Caco-2 (cell line): Measurements from ENCODE around the gene LRWD1. TPM values are rescaled to one million over a fixed set of nuclear protein-coding genes. Genes with fewer than 3 reads are reported as not detected.

Source experiments
- Bru-seq: library from RNA; stranded (reverse); fragments of 400-500 nt; gene quantifications from one replicate; lab custom pipeline; 2021; lab: Mats Ljungman, UMichigan
- BruChase-seq, 2 experiments: library from RNA; stranded (reverse); fragments of 400-500 nt; gene quantifications; one replicate each; lab custom pipeline; 2021; lab: Mats Ljungman, UMichigan
- BruUV-seq: library from RNA; stranded (reverse); fragments of 400-500 nt; replicated peaks from 2 replicates; lab custom pipeline; 2021; lab: Mats Ljungman, UMichigan
- CTCF ChIA-PET: fragments of 300-600 bp; sonication (Branson Sonifier 250); formaldehyde crosslinking; loops from one replicate; lab custom pipeline; 2022; ENCODE audit warnings: antibody characterized with exemption; lab: Charles Lee
- POLR2A ChIA-PET: fragments of 300-600 bp; sonication (Branson Sonifier 250); formaldehyde crosslinking; loops from one replicate; lab custom pipeline; 2022; ENCODE audit warnings: antibody characterized with exemption; lab: Charles Lee
- DNase-seq, 2 experiments: peaks; one replicate each; pipeline versions ENCODE4 v3.0.0 to v3.0.0-alpha.2; 2020 to 2022
- H3K27me3 ChIP-seq: replicated peaks from 2 replicates; pipeline ENCODE4 v1.6.0; 2011; ENCODE audit warnings: low read length; ENCODE audit not compliant: control insufficient read depth, insufficient read depth
- H3K36me3 ChIP-seq: 2 replicates; pipeline ENCODE4 v1.5.1; 2011; ENCODE audit warnings: low read length; ENCODE audit not compliant: control insufficient read depth, insufficient read depth
- H3K4me1 ChIP-seq: fragments of 250-450 bp; sonication (Bioruptor Pico); 2 replicates; pipeline ENCODE4 v1.5.1; 2020; ENCODE audit warnings: mild to moderate bottlenecking
- H3K4me3 ChIP-seq: 2 replicates; pipeline ENCODE4 v1.5.1; 2011; ENCODE audit warnings: low read depth, mild to moderate bottlenecking, control low read depth, low read length
- H3K9me3 ChIP-seq: fragments of 250-450 bp; sonication (Bioruptor Pico); 2 replicates; pipeline ENCODE4 v1.5.1; 2020; ENCODE audit warnings: mild to moderate bottlenecking, moderate library complexity
- H3K27ac Mint-ChIP-seq: one replicate; pipeline ENCODE4 v1.8.0; 2022; ENCODE audit warnings: mixed read lengths; ENCODE audit not compliant: unreplicated experiment
- H3K27me3 Mint-ChIP-seq: one replicate; pipeline ENCODE4 v1.8.0; 2022; ENCODE audit warnings: mixed read lengths; ENCODE audit not compliant: insufficient read depth, unreplicated experiment
- H3K36me3 Mint-ChIP-seq: one replicate; pipeline ENCODE4 v1.8.0; 2022; ENCODE audit warnings: mild to moderate bottlenecking, mixed read lengths; ENCODE audit not compliant: insufficient read depth, unreplicated experiment
- H3K4me1 Mint-ChIP-seq: one replicate; pipeline ENCODE4 v1.8.0; 2022; ENCODE audit warnings: low read depth, mixed read lengths; ENCODE audit not compliant: unreplicated experiment
- H3K4me3 Mint-ChIP-seq: one replicate; pipeline ENCODE4 v1.8.0; 2022; ENCODE audit warnings: mild to moderate bottlenecking, moderate library complexity, mixed read lengths; ENCODE audit not compliant: unreplicated experiment
- H3K9me3 Mint-ChIP-seq: one replicate; pipeline ENCODE4 v1.8.0; 2022; ENCODE audit warnings: mixed read lengths; ENCODE audit not compliant: unreplicated experiment
- intact Hi-C: fragments of 100-400 bp; cut with micrococcal nuclease; formaldehyde crosslinking; loops from one replicate; pipeline ENCODE4 v1.10.0; 2022; ENCODE audit not compliant: unreplicated experiment
- long read RNA-seq: library from polyadenylated mRNA; stranded (forward); transcript quantifications from one replicate; pipeline ENCODE4 v2.0.0, GENCODE V29; 2022
- total RNA-seq: library from RNA; stranded (reverse); gene quantifications from 2 replicates; pipeline ENCODE4 v1.2.3, GENCODE V29; 2022
- TF ChIP-seq, protein P1 (sequence below), 2 experiments: fragments of 200-600 bp in 1 of 2; IDR thresholded peaks; 1 replicate in 1 of 2; 2 replicates in 1 of 2; pipeline versions ENCODE4 v1.5.1 to v1.8.0; 2011 to 2022; ENCODE audit warnings: antibody characterized with exemption in 1 of 2, control low read depth in 1 of 2, inconsistent platforms in 1 of 2, low read depth in 1 of 2, low read length in 1 of 2, mild to moderate bottlenecking in 1 of 2, moderate library complexity in 1 of 2; ENCODE audit not compliant: insufficient read depth in 1 of 2, severe bottlenecking in 1 of 2, unreplicated experiment in 1 of 2

Gene LRWD1
- total RNA-seq (23.6 and 25.3 TPM in 2 replicates), Bru-seq, nascent RNA (percentile 51 among the genes with signal in this experiment), BruChase-seq, experiment 1, labeled RNA remaining after a 2-hour chase (percentile 54 among the genes with signal in this experiment), BruChase-seq, experiment 2, labeled RNA remaining after a 6-hour chase (percentile 67 among the genes with signal in this experiment)
- long read RNA-seq, transcript LRWD1-201 (15 exons, 2,215 nt), result major isoform, 12 of 18 reads
- long read RNA-seq, partial matches to known transcripts, result 3 of 18 reads
- long read RNA-seq, other reads (novel, unspliced or antisense), result 3 of 18 reads

DNA sequence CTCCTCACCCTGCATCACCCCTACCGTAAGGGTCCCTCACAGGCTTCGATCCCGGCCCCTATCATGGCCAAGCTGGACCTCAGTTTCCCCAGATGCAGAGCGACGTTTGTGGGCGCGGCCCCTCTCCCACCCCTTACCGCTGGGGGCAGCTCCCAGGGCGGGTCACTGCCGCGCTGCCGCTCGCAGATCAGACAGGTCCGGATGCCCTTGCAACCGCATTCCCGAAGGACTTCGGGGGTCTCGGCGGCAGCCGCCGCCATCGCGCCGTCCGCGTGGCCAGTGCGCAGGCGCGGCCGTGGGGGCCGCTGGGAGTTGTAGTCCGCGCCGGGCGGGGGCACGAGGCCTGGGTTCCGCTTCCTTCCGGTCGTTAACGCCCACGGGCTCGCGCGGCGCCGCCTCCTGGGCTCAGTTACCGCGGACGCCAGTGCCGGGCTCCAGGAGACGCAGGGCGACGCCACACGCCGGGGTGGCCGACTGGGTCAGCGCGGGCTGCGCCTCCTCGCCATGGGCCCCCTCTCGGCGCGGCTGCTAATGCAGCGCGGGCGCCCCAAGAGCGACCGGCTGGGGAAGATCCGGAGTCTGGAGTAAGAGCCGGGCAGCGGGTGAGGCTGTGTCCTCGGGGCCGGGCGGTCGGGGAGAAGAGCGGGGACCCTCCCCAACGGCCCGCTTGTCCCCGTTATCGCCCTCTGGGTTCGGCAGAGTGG lies at the start of gene LRWD1, which contains the start of gene ALKBH4:
TSS of gene LRWD1 (plus strand) at position 408 of the 704 bp plus-strand sequence. CDS start at position 505, 97 bp downstream.
TSS of gene ALKBH4 (minus strand) at position 287 of the 704 bp plus-strand sequence. CDS start at position 260, 27 bp downstream.
- intact Hi-C loops, result no loop called here
- POLR2A ChIA-PET, result interaction anchor here (1.0 kb wide), 1 partner anchor 69 kb away, joined by 5 read pairs; the partner anchor contains the start of gene PRKRIP1
- Mint-ChIP-seq H3K27me3 (no peaks in the 10 kb centered on the region), H3K4me1 (peaks cover 8% of the 10 kb centered on the region), H3K4me3 (peak within 1 kb of the TSS; percentile 87), H3K36me3 (peaks cover 29% of the 10 kb centered on the region), H3K27ac (peak within 1 kb of the TSS; percentile 71), H3K9me3 (no peaks in the 10 kb centered on the region)
- Histone ChIP-seq H3K9me3 (no peaks in the 10 kb centered on the region), H3K4me3 (peak within 1 kb of the TSS; percentile 67), H3K36me3 (no peaks in the 10 kb centered on the region; the same call in none of the 2 replicates), H3K27me3 (no peaks in the 10 kb centered on the region), H3K4me1 (peaks cover 5% of the 10 kb centered on the region; the same call in 1 of the 2 replicates)
- CTCF ChIA-PET, result interaction anchor here (0.6 to 1.1 kb wide), 2 partner anchors 14 to 60 kb away, joined by 3 to 7 read pairs (median 3); no protein-coding TSS in a partner anchor
- BruUV-seq, result no TSS peak
- TF ChIP-seq, protein P1, sequence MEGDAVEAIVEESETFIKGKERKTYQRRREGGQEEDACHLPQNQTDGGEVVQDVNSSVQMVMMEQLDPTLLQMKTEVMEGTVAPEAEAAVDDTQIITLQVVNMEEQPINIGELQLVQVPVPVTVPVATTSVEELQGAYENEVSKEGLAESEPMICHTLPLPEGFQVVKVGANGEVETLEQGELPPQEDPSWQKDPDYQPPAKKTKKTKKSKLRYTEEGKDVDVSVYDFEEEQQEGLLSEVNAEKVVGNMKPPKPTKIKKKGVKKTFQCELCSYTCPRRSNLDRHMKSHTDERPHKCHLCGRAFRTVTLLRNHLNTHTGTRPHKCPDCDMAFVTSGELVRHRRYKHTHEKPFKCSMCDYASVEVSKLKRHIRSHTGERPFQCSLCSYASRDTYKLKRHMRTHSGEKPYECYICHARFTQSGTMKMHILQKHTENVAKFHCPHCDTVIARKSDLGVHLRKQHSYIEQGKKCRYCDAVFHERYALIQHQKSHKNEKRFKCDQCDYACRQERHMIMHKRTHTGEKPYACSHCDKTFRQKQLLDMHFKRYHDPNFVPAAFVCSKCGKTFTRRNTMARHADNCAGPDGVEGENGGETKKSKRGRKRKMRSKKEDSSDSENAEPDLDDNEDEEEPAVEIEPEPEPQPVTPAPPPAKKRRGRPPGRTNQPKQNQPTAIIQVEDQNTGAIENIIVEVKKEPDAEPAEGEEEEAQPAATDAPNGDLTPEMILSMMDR (IDR thresholded peaks at IDR 0.05; ENCODE audit: insufficient read depth in 1 of 2, low read depth in 1 of 2, low read length in 1 of 2, severe bottlenecking in 1 of 2, unreplicated experiment in 1 of 2), result peak in 1 of 2 experiments; percentile 10
- DNase-seq, result peak; percentile 92 to 95

- POLR2A ChIA-PET, result no interaction called here
Measured at GRCh38 chr7:102415685-102416225, 49.0 kb upstream of the LRWD1 start.

More at GRCh38 chr7:102415685-102416225, 49.0 kb upstream of the LRWD1 start:
- no TSS peak for BruUV-seq
- no peaks in the 10 kb centered on the region for H3K27me3 Mint-ChIP-seq
- Histone ChIP-seq H3K36me3 (no peaks in the 10 kb centered on the region), H3K9me3 (no peaks in the 10 kb centered on the region), H3K27me3 (no peaks in the 10 kb centered on the region), H3K4me3 (no peak overlapping the region), H3K4me1 (no peaks in the 10 kb centered on the region)
- H3K9me3 Mint-ChIP-seq, result no peaks in the 10 kb centered on the region
- no peak overlapping the region for H3K4me3 Mint-ChIP-seq
- no peaks in the 10 kb centered on the region for H3K4me1 Mint-ChIP-seq
- intact Hi-C loops, result no loop called here
- no peak overlapping the region for H3K27ac Mint-ChIP-seq
- peaks cover 87% of the 10 kb centered on the region for H3K36me3 Mint-ChIP-seq
- DNase-seq, result no peak
- CTCF ChIA-PET, result no interaction called here
- TF ChIP-seq, protein P1 (IDR thresholded peaks at IDR 0.05; ENCODE audit: insufficient read depth in 1 of 2, low read depth in 1 of 2, low read length in 1 of 2, severe bottlenecking in 1 of 2, unreplicated experiment in 1 of 2), result no peak
